Trophoblast cell (in vitro differentiated cells and primary cell): Measurements from ENCODE around the gene ODF2.
A peak's percentile ranks its signal among the peaks of the same experiment; 100 is the strongest.
"Not testable (repeated sequence)": the region's sequence is repeated elsewhere in the genome, so short reads cannot be mapped to it uniquely, and the experiment has no call there.

Source experiments
- DNase-seq, 2 donors: peaks; one replicate each; pipeline ENCODE4 v3.0.0-alpha.2; 2016
- H2AFZ ChIP-seq: 2 replicates; pipeline ENCODE4 v1.6.1; 2013; ENCODE audit warnings: low read length, moderate library complexity, mild to moderate bottlenecking; ENCODE audit not compliant: insufficient read depth, poor library complexity
- H2AK5ac ChIP-seq: 2 replicates; pipeline ENCODE4 v1.6.1; 2013; ENCODE audit warnings: mild to moderate bottlenecking, low read length
- H2BK120ac ChIP-seq: 2 replicates; pipeline ENCODE4 v1.6.1; 2013; ENCODE audit warnings: low read length, mild to moderate bottlenecking, moderate library complexity; ENCODE audit not compliant: insufficient read depth, poor library complexity
- H2BK12ac ChIP-seq: 2 replicates; pipeline ENCODE4 v1.6.1; 2013; ENCODE audit warnings: mild to moderate bottlenecking, low read length, moderate library complexity
- H2BK5ac ChIP-seq: 2 replicates; pipeline ENCODE4 v1.6.1; 2013; ENCODE audit warnings: low read length, low read depth, moderate library complexity, mild to moderate bottlenecking; ENCODE audit not compliant: poor library complexity
- H3K14ac ChIP-seq: 2 replicates; pipeline ENCODE4 v1.6.1; 2013; ENCODE audit warnings: mild to moderate bottlenecking, low read length
- H3K18ac ChIP-seq: 2 replicates; pipeline ENCODE4 v1.6.1; 2013; ENCODE audit warnings: mild to moderate bottlenecking, low read length
- H3K23ac ChIP-seq: 2 replicates; pipeline ENCODE4 v1.6.1; 2013; ENCODE audit warnings: low read length
- H3K27ac ChIP-seq: 2 replicates; pipeline ENCODE4 v1.5.1; 2013; ENCODE audit warnings: low read depth, mild to moderate bottlenecking, inconsistent platforms, low read length, moderate library complexity
- H3K27me3 ChIP-seq: 2 replicates; pipeline ENCODE4 v1.6.1; 2013; ENCODE audit warnings: inconsistent platforms, mild to moderate bottlenecking, low read length, moderate library complexity; ENCODE audit not compliant: insufficient read depth
- H3K36me3 ChIP-seq, 2 experiments: 1 replicate in 1 of 2; 2 replicates in 1 of 2; pipeline ENCODE4 v1.6.1; 2013; ENCODE audit warnings: low read length in 2 of 2, mild to moderate bottlenecking in 2 of 2, moderate library complexity in 1 of 2; ENCODE audit not compliant: insufficient read depth in 2 of 2, control insufficient read depth in 1 of 2
- H3K4ac ChIP-seq: 2 replicates; pipeline ENCODE4 v1.6.1; 2013; ENCODE audit warnings: low read depth, mild to moderate bottlenecking, low read length, moderate library complexity
- H3K4me1 ChIP-seq, 2 experiments: 1 replicate in 1 of 2; 2 replicates in 1 of 2; pipeline ENCODE4 v1.6.1; 2013; ENCODE audit warnings: low read length in 2 of 2, mild to moderate bottlenecking in 2 of 2, moderate library complexity in 1 of 2; ENCODE audit not compliant: insufficient read depth in 2 of 2, control insufficient read depth in 1 of 2
- H3K4me2 ChIP-seq: 2 replicates; pipeline ENCODE4 v1.6.1; 2013; ENCODE audit warnings: inconsistent platforms, mild to moderate bottlenecking, low read length, moderate library complexity
- H3K4me3 ChIP-seq: 2 replicates; pipeline ENCODE4 v1.5.1; 2013; ENCODE audit warnings: mild to moderate bottlenecking, low read depth, low read length, inconsistent platforms
- H3K79me1 ChIP-seq: one replicate; pipeline ENCODE4 v1.6.1; 2013; ENCODE audit warnings: low read length
- H3K79me2 ChIP-seq: 2 replicates; pipeline ENCODE4 v1.6.1; 2013; ENCODE audit warnings: low read length, mild to moderate bottlenecking; ENCODE audit not compliant: control insufficient read depth, insufficient read depth, poor library complexity
- H3K9ac ChIP-seq: 2 replicates; pipeline ENCODE4 v1.6.1; 2013; ENCODE audit warnings: mild to moderate bottlenecking, low read length
- H3K9me3 ChIP-seq: 2 replicates; pipeline ENCODE4 v1.6.1; 2013; ENCODE audit warnings: low read depth, mild to moderate bottlenecking, control low read depth, inconsistent platforms, low read length; ENCODE audit not compliant: insufficient read depth
- H4K12ac ChIP-seq: 2 replicates; pipeline ENCODE4 v1.6.1; 2013; ENCODE audit warnings: low read depth, mild to moderate bottlenecking, low read length, moderate library complexity
- H4K8ac ChIP-seq: 2 replicates; pipeline ENCODE4 v1.6.1; 2013; ENCODE audit warnings: low read depth, mild to moderate bottlenecking, low read length, moderate library complexity
- H4K91ac ChIP-seq: one replicate; pipeline ENCODE4 v1.6.1; 2013; ENCODE audit warnings: low read depth, mild to moderate bottlenecking, low read length, moderate library complexity
- WGBS: extraction: QIAGEN DNeasy Blood & Tissue Kit; methylation state at CpG from one replicate; pipeline ENCODE4 v1.1.7; 2013; ENCODE audit warnings: missing lambda C conversion rate; ENCODE audit not compliant: insufficient read length, insufficient coverage; ENCODE audit errors: extremely low coverage; 5-methylcytosine and 5-hydroxymethylcytosine counted together

Gene ODF2

GRCh38 chr9:128505414-128505765, 49.6 kb downstream of the ODF2 start:
- no peak overlapping the region for H3K4ac ChIP-seq
- H2BK12ac ChIP-seq = no peak overlapping the region
- H3K79me2 ChIP-seq = no peaks in the 10 kb centered on the region
- no peak overlapping the region for H2AK5ac ChIP-seq
- peak overlapping the region; percentile 92 for H3K4me2 ChIP-seq
- H3K4me1 ChIP-seq = peaks cover 0 to 2% of the 10 kb centered on the region in 2 experiments
- H3K14ac ChIP-seq = no peak overlapping the region
- H3K4me3 ChIP-seq = peak overlapping the region; percentile 95
- H4K8ac ChIP-seq = no peak overlapping the region
- H3K27ac ChIP-seq = no peak overlapping the region
- no peak overlapping the region for H3K18ac ChIP-seq
- peak overlapping the region; percentile 80 for H3K9ac ChIP-seq
- H3K36me3 ChIP-seq = peaks cover 9 to 16% of the 10 kb centered on the region in 2 experiments
- H4K12ac ChIP-seq = no peak overlapping the region
- no peak overlapping the region for H2AFZ ChIP-seq
- H2BK5ac ChIP-seq = no peak overlapping the region
- H3K23ac ChIP-seq = no peak overlapping the region
- H2BK120ac ChIP-seq = no peak overlapping the region
- no CpG with 5 or more reads among the region's 6 CpGs for WGBS
- peaks cover 3% of the 10 kb centered on the region for H3K79me1 ChIP-seq
- DNase-seq = peak; percentile 68 to 82
- no peak overlapping the region for H4K91ac ChIP-seq
- no peaks in the 10 kb centered on the region for H3K27me3 ChIP-seq
- H3K9me3 ChIP-seq = no peaks in the 10 kb centered on the region

GRCh38 chr9:128505906-128506305, 50.1 kb downstream of the ODF2 start:
- H3K4me1 ChIP-seq, H2BK5ac ChIP-seq, H3K79me2 ChIP-seq, H2AK5ac ChIP-seq, H3K4me2 ChIP-seq, H3K27me3 ChIP-seq, DNase-seq, H3K4me3 ChIP-seq, H3K14ac ChIP-seq, H3K4ac ChIP-seq, H3K9ac ChIP-seq, H2BK120ac ChIP-seq, H4K12ac ChIP-seq, H3K9me3 ChIP-seq, H3K27ac ChIP-seq, H4K8ac ChIP-seq, H3K79me1 ChIP-seq, H3K18ac ChIP-seq, H2AFZ ChIP-seq, H2BK12ac ChIP-seq, H3K23ac ChIP-seq, H4K91ac ChIP-seq: not testable (repeated sequence)
- H3K36me3 ChIP-seq = peaks cover 11 to 15% of the 10 kb centered on the region in 2 experiments
- WGBS = no CpG with 5 or more reads among the region's 12 CpGs

GRCh38 chr9:128512820-128513219, 57.0 kb downstream of the ODF2 start:
- Histone ChIP-seq H3K9me3 (no peaks in the 10 kb centered on the region), H3K4me3 (no peak overlapping the region), H3K79me2 (no peaks in the 10 kb centered on the region), H2BK5ac (no peak overlapping the region), H3K18ac (no peak overlapping the region), H3K4me2 (no peak overlapping the region), H2BK12ac (no peak overlapping the region), H4K12ac (no peak overlapping the region), H4K91ac (no peak overlapping the region), H3K79me1 (no peaks in the 10 kb centered on the region), H2AK5ac (no peak overlapping the region), H3K23ac (no peak overlapping the region), H3K27me3 (no peaks in the 10 kb centered on the region), H4K8ac (no peak overlapping the region), H2AFZ (no peak overlapping the region), H3K27ac (no peak overlapping the region), H2BK120ac (no peak overlapping the region), H3K4ac (no peak overlapping the region), H3K9ac (no peak overlapping the region), H3K36me3 (peaks cover 21 to 24% of the 10 kb centered on the region in 2 experiments), H3K4me1 (no peaks in the 10 kb centered on the region), H3K14ac (no peak overlapping the region)
- WGBS = no CpG with 5 or more reads among the region's 9 CpGs
- no peak for DNase-seq

GRCh38 chr9:128521956-128522355, 66.2 kb downstream of the ODF2 start:
- DNase-seq = no peak
- no peak overlapping the region for H2AK5ac ChIP-seq
- H3K27ac ChIP-seq = no peak overlapping the region
- H2BK5ac ChIP-seq = no peak overlapping the region
- no peak overlapping the region for H3K14ac ChIP-seq
- no peak overlapping the region for H4K8ac ChIP-seq
- no peak overlapping the region for H4K12ac ChIP-seq
- H3K4me2 ChIP-seq = no peak overlapping the region
- no peaks in the 10 kb centered on the region for H3K27me3 ChIP-seq
- H3K36me3 ChIP-seq = peaks cover 27 to 30% of the 10 kb centered on the region in 2 experiments
- WGBS = no CpG with 5 or more reads among the region's 6 CpGs
- no peaks in the 10 kb centered on the region for H3K79me2 ChIP-seq
- H2BK120ac ChIP-seq = no peak overlapping the region
- no peak overlapping the region for H3K4me3 ChIP-seq
- H3K18ac ChIP-seq = no peak overlapping the region
- no peak overlapping the region for H2AFZ ChIP-seq
- H2BK12ac ChIP-seq = no peak overlapping the region
- H3K9me3 ChIP-seq = no peaks in the 10 kb centered on the region
- H3K79me1 ChIP-seq = no peaks in the 10 kb centered on the region
- no peaks in the 10 kb centered on the region for H3K4me1 ChIP-seq
- no peak overlapping the region for H3K9ac ChIP-seq
- H3K23ac ChIP-seq = no peak overlapping the region
- H3K4ac ChIP-seq = no peak overlapping the region
- H4K91ac ChIP-seq = no peak overlapping the region
